GM19324 (cell line): ENCODE measurements around the gene STARD7.

Source experiments
- ATAC-seq: cut with Tn5 transposase; IDR thresholded peaks from one replicate; pipeline ENCODE4 v1.9.1; 2021; ENCODE audit warnings: mild to moderate bottlenecking, moderate library complexity; ENCODE audit not compliant: unreplicated experiment, low FRiP score

STARD7 gene

DNA sequence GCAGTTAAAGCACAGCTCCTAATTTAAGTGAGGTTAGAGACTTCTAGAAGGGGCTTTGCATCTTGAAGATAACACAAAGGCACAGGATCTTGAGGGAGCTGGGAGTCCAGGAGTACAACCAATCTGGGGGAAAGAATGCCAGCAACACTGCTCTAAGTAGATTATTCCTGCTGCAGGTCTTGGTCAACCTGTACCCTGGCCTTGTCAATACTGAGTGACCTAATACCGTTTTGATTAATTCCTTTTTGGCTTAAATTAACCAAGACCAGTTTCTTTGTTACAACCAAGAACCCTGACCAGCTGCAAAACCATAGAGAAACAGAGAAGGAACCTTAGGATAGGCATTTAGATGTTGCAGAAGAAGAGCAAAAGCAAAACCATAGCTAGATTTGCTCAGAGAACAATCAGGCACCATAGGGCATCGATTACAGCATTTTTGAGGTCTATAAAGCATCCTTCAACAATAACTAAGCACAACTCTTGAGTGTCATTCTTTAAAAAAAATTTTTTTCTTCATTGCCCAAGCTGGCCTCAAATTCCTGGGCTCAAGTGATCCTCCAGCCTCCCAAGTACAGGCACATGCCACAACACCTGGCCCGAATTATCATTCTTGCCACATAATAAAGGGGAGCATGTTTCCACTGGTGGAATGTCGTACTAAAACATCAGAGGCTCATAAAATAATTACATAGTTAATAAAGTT lies 6.3 kb downstream of the STARD7 start:
- no peak for ATAC-seq

- ATAC-seq: no peak
These were observed 7.3 kb downstream of the STARD7 start for GRCh38 chr2:96201338-96201737.

- no peak for ATAC-seq
These were observed 9.7 kb downstream of the STARD7 start for GRCh38 chr2:96198921-96199320.

DNA sequence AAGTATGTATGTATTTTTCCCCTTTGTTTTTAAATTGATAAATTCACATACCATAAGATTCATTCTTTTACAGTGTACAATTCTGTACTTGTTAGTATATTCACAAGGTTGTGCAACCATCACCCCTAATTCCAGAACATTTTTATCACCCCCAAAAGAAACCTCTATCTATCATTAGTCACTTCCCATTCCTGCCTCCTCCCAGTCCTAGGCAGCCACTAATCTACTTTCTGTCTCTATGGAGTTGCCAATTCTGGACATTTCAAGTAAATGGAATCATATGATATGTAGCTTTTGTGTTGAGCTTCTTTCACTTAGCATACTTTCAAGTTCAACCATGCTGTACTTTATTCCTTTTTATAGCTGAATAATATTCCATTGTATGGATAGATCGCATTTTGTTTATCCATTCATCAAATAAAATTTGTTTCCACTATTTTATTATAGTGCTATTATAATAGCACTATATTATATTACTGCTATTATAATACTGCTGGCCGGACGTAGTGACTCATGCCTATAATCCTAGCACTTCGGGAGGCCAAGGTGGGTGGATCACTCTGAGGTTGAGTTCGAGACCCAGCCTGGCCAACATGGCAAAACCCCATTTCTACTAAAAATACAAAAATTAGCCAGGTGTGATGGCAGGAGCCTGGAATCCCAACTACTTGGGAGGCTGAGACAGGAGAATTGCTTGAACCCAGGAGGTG lies 10.9 kb downstream of the STARD7 start:
- ATAC-seq: no peak

GRCh38 chr2:96195410-96196066 lies 13.1 kb downstream of the STARD7 start:
- ATAC-seq: no peak

GRCh38 chr2:96191937-96192670 lies 16.5 kb downstream of the STARD7 start:
- no peak for ATAC-seq

- ATAC-seq: no peak
These were observed 19.7 kb downstream of the STARD7 start for GRCh38 chr2:96188821-96189526.

- ATAC-seq: no peak
These were observed 22.1 kb downstream of the STARD7 start for GRCh38 chr2:96186562-96186961.

DNA sequence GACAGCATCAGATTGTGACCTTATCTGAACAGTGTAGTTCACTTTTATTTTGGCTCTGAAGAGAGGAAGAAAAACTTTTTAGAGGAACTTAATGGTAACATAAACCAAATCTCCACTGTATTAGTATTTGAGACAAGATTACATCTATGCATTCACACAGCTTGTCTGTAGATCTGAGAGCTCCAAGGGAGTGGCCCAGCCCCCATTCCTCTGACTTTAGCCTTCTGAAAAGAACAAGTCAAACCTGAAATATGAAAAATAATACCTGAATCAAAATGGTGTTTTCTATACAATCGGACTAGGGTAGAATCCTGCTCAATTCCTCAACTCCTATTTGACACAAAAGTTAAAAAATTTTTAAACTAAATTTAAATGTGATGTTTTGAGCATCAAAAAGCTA lies 23.1 kb downstream of the STARD7 start:
- ATAC-seq: no peak

DNA sequence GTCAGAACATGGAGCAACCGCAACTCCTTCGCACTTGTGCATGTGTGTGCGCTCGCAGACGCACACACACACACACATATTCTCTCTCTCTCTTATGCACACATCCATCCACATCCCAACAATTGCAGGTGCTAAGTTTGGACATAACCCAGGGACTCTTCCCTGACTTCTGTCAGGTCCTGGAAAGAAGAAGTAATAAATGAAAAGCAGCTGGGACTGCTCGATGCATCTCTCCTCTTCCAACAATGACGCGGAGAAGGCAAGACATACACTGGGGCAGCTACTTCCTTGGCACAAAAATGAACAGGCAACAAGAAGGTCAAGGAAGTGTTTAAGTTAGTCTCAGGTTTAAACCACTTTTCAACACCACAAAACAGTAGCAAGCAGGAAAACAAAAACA lies 23.6 kb downstream of the STARD7 start:
- ATAC-seq: no peak

DNA sequence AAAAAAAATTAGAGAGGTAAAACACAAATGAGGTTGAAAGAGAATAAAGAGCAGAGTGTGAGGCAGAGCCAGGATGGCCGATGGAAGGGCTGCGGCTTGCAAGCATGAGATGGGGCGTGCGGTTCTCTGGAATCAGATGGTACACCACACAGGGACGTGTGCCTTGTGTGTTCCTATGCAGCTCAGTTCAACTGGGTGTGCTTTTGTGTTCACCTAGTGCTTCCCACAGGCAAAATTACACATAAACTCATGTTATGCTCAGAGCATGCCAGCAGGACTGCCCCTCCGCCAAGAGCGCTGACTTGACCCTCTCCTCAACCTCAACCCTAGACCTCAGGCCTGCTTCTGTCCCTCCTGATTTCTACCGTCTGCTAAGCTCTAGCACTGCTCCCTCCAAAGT lies 24.4 kb downstream of the STARD7 start:
- ATAC-seq: no peak

DNA sequence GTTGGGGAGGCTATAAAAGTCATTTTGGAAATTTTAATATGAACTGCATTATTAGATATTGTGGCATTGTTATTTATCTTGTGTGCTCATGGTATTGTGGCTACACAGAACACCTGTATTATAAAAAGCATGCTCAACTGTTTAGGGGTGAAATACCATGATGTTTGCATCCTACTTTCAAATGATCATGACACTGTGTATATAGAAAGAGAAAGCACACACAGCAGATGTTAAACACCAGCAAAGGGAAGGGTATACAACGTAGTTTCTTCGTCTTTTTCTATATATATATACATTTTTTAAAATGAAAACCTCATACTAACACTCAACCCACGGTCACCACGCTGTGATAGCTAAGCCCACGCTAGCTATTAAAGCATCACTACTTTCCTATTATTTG lies 27.1 kb downstream of the STARD7 start:
- no peak for ATAC-seq

- no peak for ATAC-seq
These were observed 28.1 kb downstream of the STARD7 start for GRCh38 chr2:96180521-96180920.

GRCh38 chr2:96180002-96180401 lies 28.6 kb downstream of the STARD7 start:
- no peak for ATAC-seq

GRCh38 chr2:96176661-96177060 lies 32.0 kb downstream of the STARD7 start:
- ATAC-seq: no peak

DNA sequence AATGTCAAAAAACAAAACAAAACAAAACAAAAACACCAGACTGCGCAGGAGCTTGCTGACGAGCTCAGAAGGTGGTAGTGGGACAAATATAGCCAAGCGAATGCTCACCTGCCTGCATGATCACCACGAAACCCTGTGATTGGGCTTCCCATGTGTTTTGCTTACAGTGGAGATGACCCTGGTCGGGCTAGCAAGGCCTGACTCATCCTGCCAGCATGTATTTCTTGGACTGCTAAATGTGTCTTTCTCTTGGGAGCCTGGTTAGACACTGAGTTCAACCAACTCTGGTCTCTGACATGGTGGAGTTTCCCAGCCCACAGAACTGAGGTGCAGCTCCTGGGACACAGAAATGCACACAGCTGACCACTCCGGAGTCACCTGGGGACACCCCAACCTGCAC lies 32.7 kb downstream of the STARD7 start:
- ATAC-seq: no peak

DNA sequence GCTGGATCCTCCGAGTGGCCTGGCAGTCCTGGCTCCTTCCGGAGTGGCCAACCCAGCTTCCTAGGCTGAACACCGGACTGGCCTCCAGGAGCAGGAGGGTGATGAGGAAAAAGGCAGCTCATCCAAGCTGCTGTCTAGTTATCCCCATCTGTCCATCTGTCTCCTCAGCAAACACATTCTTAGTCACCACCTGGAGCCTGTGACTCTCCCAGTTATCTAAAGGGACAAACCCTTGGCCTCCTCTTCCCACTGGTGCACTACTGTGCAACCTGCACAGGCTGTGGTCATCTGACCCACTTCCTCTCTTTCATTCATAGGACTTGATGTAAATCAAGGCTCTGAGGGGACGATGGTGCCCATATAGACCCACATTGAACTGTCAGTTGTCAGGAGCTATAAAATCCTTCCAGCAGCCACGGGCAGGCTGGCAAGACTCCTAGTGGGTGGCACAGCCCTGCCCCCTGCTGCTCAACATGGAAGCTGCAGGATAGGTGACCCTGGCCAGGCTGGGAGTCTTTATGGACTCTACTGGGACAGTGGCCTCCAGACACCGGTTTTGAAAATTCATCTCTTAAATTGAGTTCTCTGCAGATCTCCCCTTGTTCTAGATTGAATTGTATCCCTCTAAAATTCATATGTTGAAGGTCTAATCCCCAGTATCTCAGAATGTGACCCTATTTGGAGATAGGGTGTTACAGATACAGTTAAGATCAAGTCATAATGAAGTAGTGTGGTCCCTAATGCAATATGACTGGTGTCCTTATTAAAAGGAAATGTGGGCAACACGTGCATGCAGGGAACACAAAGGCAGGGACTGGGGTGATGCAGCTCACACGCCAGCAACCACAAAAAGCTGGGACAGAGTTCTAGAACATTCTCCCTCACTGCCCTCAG lies 34.1 kb downstream of the STARD7 start:
- ATAC-seq: peak; percentile 65

GRCh38 chr2:96171831-96172230 lies 36.8 kb downstream of the STARD7 start:
- no peak for ATAC-seq

DNA sequence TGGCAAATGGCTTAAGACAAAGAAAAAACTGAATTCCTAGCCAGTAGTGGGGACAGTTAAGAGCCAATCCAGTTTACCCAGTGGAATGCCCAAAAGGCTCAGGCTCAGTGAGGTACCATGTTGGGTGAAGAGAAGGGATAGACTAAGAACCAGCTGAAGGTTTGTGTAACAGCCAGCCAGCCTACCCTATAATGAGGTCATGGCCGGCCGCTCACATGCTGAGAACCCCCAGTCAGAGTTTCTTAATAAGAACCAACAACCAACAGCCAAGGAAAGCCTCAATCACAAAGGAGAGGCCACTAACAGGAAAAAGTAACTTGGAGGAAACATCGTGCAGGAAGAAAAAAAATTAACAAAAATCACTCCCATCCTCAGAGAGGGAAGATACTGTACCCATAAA lies 38.0 kb downstream of the STARD7 start:
- no peak for ATAC-seq
